SK-N-MC (cell line): ENCODE data around the gene CPLX4.
A peak's percentile ranks its signal among the peaks of the same experiment; 100 is the strongest.

Source experiments
- DNase-seq: peaks from one replicate; pipeline ENCODE4 v3.0.0-alpha.2; 2011; ENCODE audit warnings: low read depth, low spot score
- H3K27ac ChIP-seq: fragments of 200-600 bp; sonication (generic); 2 replicates; pipeline ENCODE4 v1.5.1; 2016; ENCODE audit warnings: mixed run types
- H3K36me3 ChIP-seq: fragments of 200-600 bp; sonication (generic); 2 replicates; pipeline ENCODE4 v1.6.1; 2017; ENCODE audit warnings: antibody characterized with exemption, low read length, mixed read lengths; ENCODE audit not compliant: insufficient read depth
- H3K4me3 ChIP-seq: fragments of 200-600 bp; sonication (generic); 2 replicates; pipeline ENCODE4 v1.5.1; 2016
- H3K9ac ChIP-seq: fragments of 200-600 bp; sonication (generic); 2 replicates; pipeline ENCODE4 v1.8.0; 2017; ENCODE audit warnings: mixed run types, mixed read lengths; ENCODE audit not compliant: insufficient read length
- H3K9me3 ChIP-seq: fragments of 200-600 bp; sonication (generic); 2 replicates; pipeline ENCODE4 v1.6.1; 2017; ENCODE audit warnings: low read depth, mild to moderate bottlenecking, antibody characterized with exemption, low read length, moderate library complexity, mixed read lengths
- EZH2 ChIP-seq: fragments of 200-600 bp; sonication (generic); IDR thresholded peaks from one replicate; pipeline ENCODE4 v1.6.1; 2017; ENCODE audit warnings: antibody characterized with exemption
- FOXP2 ChIP-seq: optimal IDR thresholded peaks from 2 replicates; pipeline ENCODE3; 2011; ENCODE audit warnings: mild to moderate bottlenecking, moderate library complexity; ENCODE audit not compliant: insufficient read depth; ENCODE audit errors: extremely low read length, control extremely low read depth
- POLR2AphosphoS5 ChIP-seq: IDR thresholded peaks from 2 replicates; pipeline ENCODE4 v1.6.1; 2012; ENCODE audit warnings: mild to moderate bottlenecking, low read depth, low read length, borderline replicate concordance

The CPLX4 gene

DNA sequence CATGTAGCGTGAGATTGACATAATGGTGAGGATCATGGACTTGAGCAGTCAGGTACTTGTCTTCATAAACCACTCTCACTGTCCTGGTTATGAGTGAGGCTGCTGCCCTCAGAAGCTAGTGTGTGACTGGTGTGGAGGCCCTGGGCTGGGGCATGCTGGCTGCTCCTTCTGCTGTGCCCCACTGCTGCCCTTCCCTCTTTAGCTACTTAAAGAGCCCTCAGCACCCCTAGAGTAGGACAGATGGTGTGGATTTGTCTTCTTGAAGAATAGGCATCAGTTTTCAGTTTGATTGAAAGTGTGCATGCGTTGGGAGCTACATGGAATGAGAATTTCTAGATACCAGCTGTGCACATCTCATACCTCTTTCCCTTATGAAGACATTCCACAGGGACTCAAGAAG is 15.4 kb downstream of the CPLX4 start:
- Histone ChIP-seq H3K27ac (no peak overlapping the region), H3K9ac (no peak overlapping the region), H3K9me3 (no peaks in the 10 kb centered on the region), H3K36me3 (no peaks in the 10 kb centered on the region), H3K4me3 (no peak overlapping the region)
- DNase-seq, result no peak
- TF ChIP-seq POLR2AphosphoS5 (no peak), EZH2 (no peak)

DNA sequence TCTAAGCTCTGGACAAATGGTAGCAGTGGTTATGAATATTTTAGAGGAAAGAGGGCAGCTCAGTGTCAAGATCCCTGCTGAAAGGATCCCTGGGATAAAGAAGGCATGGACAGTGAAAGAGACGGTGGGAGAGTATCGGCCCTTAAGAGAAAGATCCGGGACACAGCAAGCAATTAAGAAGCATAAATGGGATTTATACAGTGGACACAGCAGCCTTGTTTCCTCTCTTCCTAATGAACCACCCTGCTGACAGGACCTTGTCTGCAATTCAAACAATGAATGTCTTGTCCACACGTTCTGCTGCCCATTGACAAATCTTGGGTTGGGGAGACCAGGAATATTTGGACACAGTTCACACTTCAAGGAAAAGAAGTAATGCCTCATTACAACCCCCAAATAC is 16.5 kb downstream of the CPLX4 start:
- TF ChIP-seq EZH2 (no peak), POLR2AphosphoS5 (no peak), FOXP2 (no peak)
- no peak overlapping the region for H3K4me3 ChIP-seq
- H3K36me3 ChIP-seq, result no peaks in the 10 kb centered on the region
- no peak for DNase-seq
- H3K9ac ChIP-seq, result no peak overlapping the region
- no peaks in the 10 kb centered on the region for H3K9me3 ChIP-seq
- no peak overlapping the region for H3K27ac ChIP-seq

DNA sequence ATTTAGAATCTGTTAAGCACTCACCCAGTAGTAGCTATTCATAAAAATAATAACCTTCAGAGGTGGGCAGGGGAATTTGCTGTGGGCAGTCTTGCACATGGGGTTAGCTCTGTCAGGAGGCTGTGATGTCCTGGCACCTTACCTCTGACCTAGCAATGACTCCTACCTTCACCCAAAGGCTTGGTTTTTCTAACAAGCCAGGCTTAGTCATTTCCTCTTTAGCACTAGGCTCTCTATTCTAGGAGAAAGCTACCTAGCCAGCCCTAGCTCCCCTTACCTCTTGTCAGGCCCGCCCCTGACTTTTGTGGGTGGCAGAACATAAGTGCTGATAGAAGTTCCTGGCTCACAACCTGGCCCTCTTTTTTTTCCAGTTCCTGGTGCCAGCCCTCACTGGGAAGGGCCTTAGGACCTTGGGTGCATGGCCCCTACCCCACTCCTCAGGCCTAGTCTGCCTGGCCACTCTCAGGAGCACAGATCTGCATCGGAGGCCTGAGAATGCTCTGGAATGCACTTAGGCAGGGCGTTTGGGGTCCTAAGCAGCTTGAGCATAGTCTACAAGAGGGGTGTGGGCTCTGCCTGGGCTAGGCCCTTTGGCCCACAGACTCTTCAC is 17.7 kb downstream of the CPLX4 start:
- TF ChIP-seq EZH2, result no peak
- no peak for TF ChIP-seq FOXP2
- no peak for TF ChIP-seq POLR2AphosphoS5
- Histone ChIP-seq H3K4me3 (no peak overlapping the region), H3K36me3 (no peaks in the 10 kb centered on the region), H3K9me3 (no peaks in the 10 kb centered on the region), H3K9ac (no peak overlapping the region), H3K27ac (no peak overlapping the region)
- no peak for DNase-seq

DNA sequence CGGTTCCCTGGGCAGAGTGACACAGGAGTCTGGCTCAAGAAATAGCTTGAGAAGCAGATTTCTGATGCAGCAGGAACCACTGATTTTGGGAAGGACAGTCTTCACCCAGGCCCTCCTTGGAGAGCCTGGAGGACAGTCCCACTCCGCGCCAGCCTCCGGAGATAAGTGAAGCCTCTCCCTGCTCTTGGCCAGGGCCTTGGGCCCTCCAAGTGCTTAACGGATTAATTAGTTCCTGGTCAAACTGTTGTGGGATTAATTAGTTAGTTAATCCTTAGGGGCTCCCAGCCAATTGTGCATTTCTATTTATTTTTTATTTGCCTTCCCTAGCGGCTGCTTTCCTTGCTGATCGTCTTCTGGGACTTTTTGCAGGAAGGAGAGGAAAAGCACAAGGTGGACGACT is 19.6 kb downstream of the CPLX4 start:
- Histone ChIP-seq H3K9me3 (no peaks in the 10 kb centered on the region), H3K4me3 (no peak overlapping the region), H3K9ac (no peak overlapping the region), H3K27ac (no peak overlapping the region), H3K36me3 (no peaks in the 10 kb centered on the region)
- TF ChIP-seq POLR2AphosphoS5 (no peak), EZH2 (no peak), FOXP2 (no peak)
- no peak for DNase-seq

DNA sequence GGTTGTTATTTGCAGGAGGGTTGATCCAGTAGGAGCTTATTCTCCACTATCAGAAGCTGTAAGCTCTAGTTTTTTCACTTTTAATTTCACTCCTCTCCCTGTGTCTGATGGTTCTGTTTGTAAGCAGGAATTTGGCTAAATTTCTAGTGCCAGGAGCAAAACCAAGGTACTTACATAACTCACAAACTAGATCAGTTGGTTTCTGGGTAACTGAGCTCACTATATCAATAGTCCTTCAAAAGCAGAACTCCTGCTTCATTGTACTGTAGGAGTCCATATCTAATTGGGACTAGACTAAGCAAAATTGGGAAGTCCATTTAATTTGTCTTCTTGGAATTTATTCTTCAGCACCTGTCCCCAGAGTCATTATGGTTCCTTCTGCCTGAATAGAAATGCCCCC is 25.1 kb downstream of the CPLX4 start:
- Histone ChIP-seq H3K36me3 (no peaks in the 10 kb centered on the region), H3K4me3 (no peak overlapping the region), H3K9me3 (no peaks in the 10 kb centered on the region), H3K9ac (no peak overlapping the region), H3K27ac (no peak overlapping the region)
- DNase-seq, result no peak
- TF ChIP-seq EZH2 (no peak), POLR2AphosphoS5 (no peak), FOXP2 (no peak)

DNA sequence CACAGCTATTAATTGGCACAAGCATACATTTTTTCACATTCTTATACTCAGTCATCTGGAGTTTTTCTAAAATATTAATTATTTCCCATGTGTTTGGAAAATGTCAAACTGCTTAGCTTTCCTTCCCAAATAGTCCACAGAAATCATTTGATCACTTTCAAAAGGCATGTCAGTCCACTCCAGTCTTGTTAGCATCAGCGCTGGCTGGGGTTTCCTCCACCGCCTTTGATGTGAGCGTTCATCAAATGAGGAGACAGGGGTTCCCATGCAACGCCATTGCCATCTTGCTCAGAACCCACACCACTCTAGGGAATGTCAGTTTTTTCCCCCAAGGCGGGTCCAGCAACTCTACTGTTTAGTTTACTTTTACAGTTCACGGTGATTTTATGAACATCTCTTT is 32.1 kb downstream of the CPLX4 start:
- TF ChIP-seq EZH2 (no peak), POLR2AphosphoS5 (no peak), FOXP2 (no peak)
- Histone ChIP-seq H3K9ac (no peak overlapping the region), H3K36me3 (no peaks in the 10 kb centered on the region), H3K9me3 (no peaks in the 10 kb centered on the region), H3K4me3 (0 out of 2 replicates have a peak overlapping the region, but pooled peaks have one; percentile 12), H3K27ac (no peak overlapping the region)
- no peak for DNase-seq

DNA sequence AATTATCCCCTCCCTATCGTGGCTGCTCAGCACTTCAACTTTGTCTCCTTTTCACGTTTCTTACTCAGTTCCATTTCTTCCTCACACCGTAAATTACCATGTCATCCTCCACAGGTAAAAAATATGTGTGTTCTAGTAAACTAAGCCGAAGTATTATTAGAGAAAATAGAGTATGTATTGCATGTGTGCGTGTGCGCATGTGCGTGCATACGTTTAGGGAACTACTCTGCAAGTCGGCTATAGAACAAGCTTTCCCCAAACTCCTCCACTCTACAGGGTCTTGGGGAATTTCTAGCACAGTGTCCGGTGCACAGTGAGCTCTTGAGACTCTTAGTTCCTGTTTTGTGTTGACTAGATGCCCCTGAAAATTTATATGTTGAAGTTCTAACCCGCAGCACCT is 36.1 kb downstream of the CPLX4 start:
- H3K9ac ChIP-seq, result no peak overlapping the region
- no peak for DNase-seq
- TF ChIP-seq EZH2 (no peak), FOXP2 (no peak), POLR2AphosphoS5 (no peak)
- H3K4me3 ChIP-seq, result no peak overlapping the region
- no peaks in the 10 kb centered on the region for H3K9me3 ChIP-seq
- H3K27ac ChIP-seq, result no peak overlapping the region
- no peaks in the 10 kb centered on the region for H3K36me3 ChIP-seq

DNA sequence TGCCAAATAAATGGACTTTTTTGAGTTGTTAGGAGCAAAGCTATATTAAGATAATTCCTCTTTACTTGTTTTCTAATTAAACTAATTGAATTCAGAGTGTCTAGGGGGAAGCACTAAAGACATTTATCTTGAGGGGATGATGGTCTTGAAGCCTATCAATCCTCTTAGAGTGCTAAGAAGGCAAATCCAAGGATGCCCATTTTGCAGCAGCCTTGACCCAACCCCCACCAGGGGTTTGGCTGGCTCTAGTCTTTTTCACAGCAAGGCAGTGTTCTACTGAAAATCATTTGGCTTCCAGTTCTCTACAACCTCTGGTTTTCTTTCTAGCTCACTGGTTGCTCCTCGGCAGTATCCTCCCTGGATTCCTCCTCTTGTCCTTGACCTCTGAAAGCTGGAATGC is 38.7 kb downstream of the CPLX4 start:
- Histone ChIP-seq H3K9me3 (no peaks in the 10 kb centered on the region), H3K27ac (no peak overlapping the region), H3K9ac (no peak overlapping the region), H3K36me3 (no peaks in the 10 kb centered on the region), H3K4me3 (no peak overlapping the region)
- TF ChIP-seq POLR2AphosphoS5 (no peak), EZH2 (no peak), FOXP2 (no peak)
- no peak for DNase-seq

DNA sequence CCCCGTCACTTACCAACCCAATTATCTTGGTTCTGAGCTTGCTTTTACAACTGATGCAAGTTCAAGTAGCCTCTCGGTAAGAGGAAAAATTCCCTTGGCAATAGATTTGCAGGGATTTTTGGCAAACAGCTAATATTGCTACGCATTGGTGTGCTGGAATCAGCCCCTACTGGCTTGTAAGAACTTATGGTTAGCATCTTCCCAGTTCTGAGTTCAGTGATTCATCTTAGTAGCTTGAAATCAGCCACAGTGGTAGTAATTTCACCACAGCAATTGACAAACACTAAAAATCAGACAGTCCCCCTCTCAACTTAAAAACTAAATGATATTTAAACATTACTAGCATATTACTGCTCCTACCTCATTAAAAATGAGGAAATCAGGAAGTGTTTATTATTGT is 39.3 kb downstream of the CPLX4 start:
- H3K9me3 ChIP-seq, result no peaks in the 10 kb centered on the region
- no peak overlapping the region for H3K9ac ChIP-seq
- DNase-seq, result no peak
- no peak for TF ChIP-seq EZH2
- TF ChIP-seq FOXP2, result no peak
- TF ChIP-seq POLR2AphosphoS5, result no peak
- H3K36me3 ChIP-seq, result no peaks in the 10 kb centered on the region
- H3K27ac ChIP-seq, result no peak overlapping the region
- no peak overlapping the region for H3K4me3 ChIP-seq
